EL (cell line): Measurements from ENCODE around the gene SCAPER.
"Not testable (repeated sequence)": the region's sequence is repeated elsewhere in the genome, so short reads cannot be mapped to it uniquely, and the experiment has no call there.

ENCODE experiments used
- DNase-seq: peaks from one replicate; pipeline ENCODE4 v3.0.0-alpha.2; 2016

SCAPER gene

GRCh38 chr15:76566276-76566675 lies 338.9 kb downstream of the SCAPER start:
- DNase-seq, result no peak

- DNase-seq, result peak; percentile 8
These were observed 339.8 kb downstream of the SCAPER start for GRCh38 chr15:76565366-76565765.

- no peak for DNase-seq
These were observed 349.9 kb downstream of the SCAPER start for GRCh38 chr15:76555247-76555646.

- no peak for DNase-seq
These were observed 351.6 kb downstream of the SCAPER start for GRCh38 chr15:76553564-76553963.

GRCh38 chr15:76553102-76553501 lies 352.0 kb downstream of the SCAPER start:
- DNase-seq, result no peak

- no peak for DNase-seq
These were observed 358.3 kb downstream of the SCAPER start for GRCh38 chr15:76546805-76547204.

GRCh38 chr15:76533995-76534394 lies 371.1 kb downstream of the SCAPER start:
- no peak for DNase-seq

- DNase-seq, result no peak
These were observed 371.9 kb downstream of the SCAPER start for GRCh38 chr15:76533060-76533820.

- peak; percentile 42 for DNase-seq
These were observed 375.2 kb downstream of the SCAPER start for GRCh38 chr15:76529911-76530310.

- DNase-seq, result no peak
These were observed 379.0 kb downstream of the SCAPER start for GRCh38 chr15:76526111-76526510.

GRCh38 chr15:76517910-76518309 lies 387.2 kb downstream of the SCAPER start:
- no peak for DNase-seq

GRCh38 chr15:76514282-76514681 lies 390.9 kb downstream of the SCAPER start:
- DNase-seq, result no peak

GRCh38 chr15:76512971-76513370 lies 392.2 kb downstream of the SCAPER start:
- DNase-seq, result peak; percentile 28

- not testable (repeated sequence) for DNase-seq
These were observed 394.5 kb downstream of the SCAPER start for GRCh38 chr15:76510663-76511062.

GRCh38 chr15:76503804-76504203 lies 401.3 kb downstream of the SCAPER start:
- no peak for DNase-seq

- DNase-seq, result no peak
These were observed 402.0 kb downstream of the SCAPER start for GRCh38 chr15:76503121-76503520.

GRCh38 chr15:76502678-76503077 lies 402.5 kb downstream of the SCAPER start:
- no peak for DNase-seq

- DNase-seq, result not testable (repeated sequence)
These were observed 403.0 kb downstream of the SCAPER start for GRCh38 chr15:76502185-76502584.

GRCh38 chr15:76501726-76502125 lies 403.4 kb downstream of the SCAPER start:
- DNase-seq, result peak; percentile 0

- DNase-seq, result no peak
These were observed 404.1 kb downstream of the SCAPER start for GRCh38 chr15:76501011-76501410.

GRCh38 chr15:76495487-76495886 lies 409.7 kb downstream of the SCAPER start:
- DNase-seq, result no peak

GRCh38 chr15:76492538-76492937 lies 412.6 kb downstream of the SCAPER start:
- no peak for DNase-seq

- DNase-seq, result no peak
These were observed 421.4 kb downstream of the SCAPER start for GRCh38 chr15:76483752-76484151.

- DNase-seq, result no peak
These were observed 422.1 kb downstream of the SCAPER start for GRCh38 chr15:76483018-76483417.

GRCh38 chr15:76480267-76480666 lies 424.9 kb downstream of the SCAPER start:
- no peak for DNase-seq
